Adrenal gland (tissue), 12 donors: ENCODE measurements around the gene SNX8. TPM values are rescaled to one million over a fixed set of nuclear protein-coding genes. Genes with fewer than 3 reads are reported as not detected.
A peak's percentile ranks its signal among the peaks of the same experiment; 100 is the strongest.
"Not testable (repeated sequence)": the region's sequence is repeated elsewhere in the genome, so short reads cannot be mapped to it uniquely, and the experiment has no call there.

ENCODE experiments used
- DNase-seq, 7 donors: peaks; one replicate each; pipeline ENCODE4 v3.0.0-alpha.2; 2019 to 2020
- H3K27ac ChIP-seq, 5 donors: fragments of 200-600 bp; sonication (generic) in 4 of 5; 1 replicate in 3 of 5; 2 replicates in 2 of 5; pipeline versions ENCODE4 v1.5.1 to v1.8.0; 2016 to 2020; ENCODE audit warnings: mild to moderate bottlenecking in 1 of 5
- H3K27me3 ChIP-seq: fragments of 200-600 bp; 2 replicates; pipeline ENCODE4 v1.8.0; 2021
- H3K36me3 ChIP-seq, 2 donors: fragments of 200-600 bp; replicated peaks in 1 of 2; 1 replicate in 1 of 2; 2 replicates in 1 of 2; pipeline versions ENCODE4 v1.5.1 to v1.8.0; 2018 to 2022
- H3K4me1 ChIP-seq, 2 donors: fragments of 200-600 bp; replicated peaks in 1 of 2; 1 replicate in 1 of 2; 2 replicates in 1 of 2; pipeline versions ENCODE4 v1.5.1 to v1.8.0; 2018 to 2021
- H3K4me3 ChIP-seq, 4 donors: fragments of 200-600 bp; sonication (generic) in 3 of 4; one replicate each; pipeline ENCODE4 v1.5.1; 2016 to 2018
- H3K9me3 ChIP-seq, 3 donors: fragments of 200-600 bp; sonication (generic) in 1 of 3; replicated peaks in 1 of 3; 1 replicate in 2 of 3; 2 replicates in 1 of 3; pipeline versions ENCODE4 v1.5.1 to v1.8.0; 2016 to 2021
- CTCF ChIP-seq, 6 experiments: fragments of 450-650 bp in 4 of 6; fragments of 200-600 bp in 2 of 6; sonication (generic) in 1 of 6; IDR thresholded peaks; 1 replicate in 5 of 6; 2 replicates in 1 of 6; pipeline versions ENCODE4 v1.5.1 to v1.8.0; 2016 to 2021; ENCODE audit warnings: antibody characterized with exemption in 6 of 6, mild to moderate bottlenecking in 2 of 6, moderate library complexity in 1 of 6
- POLR2A ChIP-seq, 2 donors: fragments of 450-650 bp; IDR thresholded peaks; one replicate each; pipeline ENCODE4 v1.6.1; 2017; ENCODE audit warnings: antibody characterized with exemption in 2 of 2, mild to moderate bottlenecking in 2 of 2, moderate library complexity in 1 of 2
- WGBS, 4 donors: extraction: QIAGEN DNeasy Blood & Tissue Kit in 2 of 4; methylation state at CpG; one replicate each; pipeline versions ENCODE4 v1.1.5 to v1.1.7; 2013 to 2017; 5-methylcytosine and 5-hydroxymethylcytosine counted together
- intact Hi-C, 2 donors: fragments of 100-400 bp; cut with DNase I; formaldehyde crosslinking; loops; one replicate each; pipeline versions ENCODE4 v1.14.1 to v1.15.0; 2022 to 2023
- polyA plus RNA-seq, 3 donors: library from polyadenylated mRNA; stranded (reverse); fragments of 200-250 nt in 2 of 3; fragments of 350-450 nt in 1 of 3; fragmentation: Illumina TruSeq in 1 of 3; extraction: RNeasy Lipid Tissue Mini Kit (QIAGEN cat#74804) in 1 of 3; gene quantifications; one replicate each; pipeline ENCODE4 v1.2.3, GENCODE V29; 2013 to 2014
- total RNA-seq, 9 donors: library from RNA; depleted of rRNA in 4 of 9; stranded (reverse); fragments of >200 nt in 4 of 9; fragments of 120-200 nt in 1 of 9; fragmentation: NEBNext Ultra II Directional in 1 of 9; extraction: Animal tissue kit (Norgen Biotek cat#: 25700) in 1 of 9; gene quantifications; one replicate each; pipeline versions ENCODE4 v1.1.0 to v1.2.4, GENCODE V29; 2013 to 2023
- donor health status: healthy with polysubstance abuse.
- donor health status: Bipolar disorder and iron deficiency.
- donor health status: DM: yes; HTN: yes; CAD: no.
- donor health status: DM: no; HTN: no; CAD: no.
- donor health status: DM: no; HTN: no; CAD: no.
- donor health status: DM: yes; HTN: yes; CAD: no.

The SNX8 gene
- total and polyA plus RNA-seq, 12 donors, result 5.3 to 40.5 (median 25.9) TPM

GRCh38 chr7:2316578-2316977 is 2.3 kb upstream of the SNX8 start:
- WGBS, 4 donors, result 79 to 93% (median 90%) methylated on average over 1 of the region's 1 CpG
- Histone ChIP-seq H3K4me1 (peaks cover 0 to 5% of the 10 kb centered on the region in 2 donors), H3K36me3 (no peaks in the 10 kb centered on the region), H3K4me3 (no peak overlapping the region), H3K27me3 (no peaks in the 10 kb centered on the region), H3K27ac (no peak overlapping the region), H3K9me3 (no peaks in the 10 kb centered on the region)
- intact Hi-C loops, result no loop called here
- no peak for TF ChIP-seq POLR2A (IDR thresholded peaks at IDR 0.05)
- no peak for TF ChIP-seq CTCF (IDR thresholded peaks at IDR 0.05)
- DNase-seq, result no peak

- peaks cover 0 to 5% of the 10 kb centered on the region in 2 donors for H3K4me1 ChIP-seq
- TF ChIP-seq POLR2A (IDR thresholded peaks at IDR 0.05) (no peak), CTCF (IDR thresholded peaks at IDR 0.05) (no peak)
- no peak for DNase-seq
- no peaks in the 10 kb centered on the region for H3K9me3 ChIP-seq
- H3K27me3 ChIP-seq, result no peaks in the 10 kb centered on the region
- no peaks in the 10 kb centered on the region for H3K36me3 ChIP-seq
- WGBS, 4 donors, result 79 to 94% (median 85%) methylated on average over 1 of the region's 1 CpG
- H3K4me3 ChIP-seq, result no peak overlapping the region
- intact Hi-C loops, result no loop called here
- no peak overlapping the region for H3K27ac ChIP-seq
Observed at GRCh38 chr7:2315787-2316186, 1.5 kb upstream of the SNX8 start.

- intact Hi-C loops, H3K36me3 ChIP-seq, DNase-seq, H3K27me3 ChIP-seq, H3K9me3 ChIP-seq, H3K4me1 ChIP-seq: not testable (repeated sequence)
- 68 to 75% (median 69%) methylated on average over 3 of the region's 3 CpGs for WGBS, 4 donors
- Histone ChIP-seq H3K27ac (peak overlapping the region in 1 of 5 donors; percentile 77), H3K4me3 (peak overlapping the region in 1 of 4 donors; percentile 61)
Observed at GRCh38 chr7:2314956-2315530, 802 bp upstream of the SNX8 start.

- Histone ChIP-seq H3K36me3 (no peaks in the 10 kb centered on the region), H3K4me1 (peaks cover 0 to 5% of the 10 kb centered on the region in 2 donors), H3K9me3 (no peaks in the 10 kb centered on the region), H3K4me3 (peak overlapping the region; percentile 33 to 78 (median 64)), H3K27me3 (no peaks in the 10 kb centered on the region), H3K27ac (peak overlapping the region in 4 of 5 donors; percentile 34 to 83 (median 78))
- peak in 5 of 7 donors; percentile 28 to 48 (median 38) for DNase-seq
- TF ChIP-seq CTCF (IDR thresholded peaks at IDR 0.05) (no peak), POLR2A (IDR thresholded peaks at IDR 0.05) (no peak)
- intact Hi-C loops, result no loop called here
- 21 to 32% (median 27%) methylated on average over 29 to 42 of the region's 42 CpGs for WGBS, 4 donors
Observed at GRCh38 chr7:2313450-2314208, 612 bp downstream of the SNX8 start.
